Body of pancreas (tissue), 4 donors: ENCODE measurements around the gene DPH1.

ENCODE experiments used
- POLR2A ChIP-seq, 3 donors: fragments of 450-650 bp; IDR thresholded peaks; one replicate each; pipeline ENCODE4 v1.6.1; 2016; ENCODE audit warnings: antibody characterized with exemption in 3 of 3, mild to moderate bottlenecking in 2 of 3
- TF ChIP-seq, protein P1 (sequence below), 7 experiments: fragments of 450-650 bp in 4 of 7; fragments of 200-600 bp in 3 of 7; sonication (generic) in 3 of 7; IDR thresholded peaks; one replicate each; pipeline ENCODE4 v1.5.1; 2016 to 2019; ENCODE audit warnings: antibody characterized with exemption in 7 of 7

DNA sequence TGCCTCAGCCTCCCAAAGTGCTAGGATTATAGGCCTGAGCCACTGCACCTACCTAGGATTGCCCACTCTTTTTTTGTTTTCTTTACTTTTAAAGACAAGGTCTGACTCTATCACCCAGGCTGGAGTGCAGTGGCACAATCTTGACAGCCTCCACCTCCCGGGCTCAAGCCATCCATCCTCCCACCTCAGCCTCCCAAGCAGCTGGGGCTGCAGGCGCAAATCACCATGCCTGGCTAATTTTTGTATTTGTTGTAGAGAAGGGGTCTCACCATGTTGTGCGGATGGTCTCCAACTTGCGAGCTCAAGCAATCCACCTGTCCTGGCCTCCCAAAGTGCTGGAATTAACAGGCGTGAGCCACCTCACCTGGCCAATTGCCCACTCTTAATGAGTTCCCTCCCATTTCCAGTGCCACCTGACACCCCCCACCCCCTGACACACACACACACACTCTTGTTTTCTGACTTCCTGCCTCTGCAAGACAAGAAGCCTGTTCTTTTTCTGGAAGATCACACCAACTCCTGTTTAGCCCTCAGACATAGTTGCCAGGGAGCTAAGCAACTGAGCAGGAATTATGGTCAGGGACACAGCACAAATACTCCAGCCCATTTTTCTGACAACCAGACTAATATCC, 14.4 kb downstream of the DPH1 start:
- TF ChIP-seq POLR2A (IDR thresholded peaks at IDR 0.05): no peak
- TF ChIP-seq, protein P1, sequence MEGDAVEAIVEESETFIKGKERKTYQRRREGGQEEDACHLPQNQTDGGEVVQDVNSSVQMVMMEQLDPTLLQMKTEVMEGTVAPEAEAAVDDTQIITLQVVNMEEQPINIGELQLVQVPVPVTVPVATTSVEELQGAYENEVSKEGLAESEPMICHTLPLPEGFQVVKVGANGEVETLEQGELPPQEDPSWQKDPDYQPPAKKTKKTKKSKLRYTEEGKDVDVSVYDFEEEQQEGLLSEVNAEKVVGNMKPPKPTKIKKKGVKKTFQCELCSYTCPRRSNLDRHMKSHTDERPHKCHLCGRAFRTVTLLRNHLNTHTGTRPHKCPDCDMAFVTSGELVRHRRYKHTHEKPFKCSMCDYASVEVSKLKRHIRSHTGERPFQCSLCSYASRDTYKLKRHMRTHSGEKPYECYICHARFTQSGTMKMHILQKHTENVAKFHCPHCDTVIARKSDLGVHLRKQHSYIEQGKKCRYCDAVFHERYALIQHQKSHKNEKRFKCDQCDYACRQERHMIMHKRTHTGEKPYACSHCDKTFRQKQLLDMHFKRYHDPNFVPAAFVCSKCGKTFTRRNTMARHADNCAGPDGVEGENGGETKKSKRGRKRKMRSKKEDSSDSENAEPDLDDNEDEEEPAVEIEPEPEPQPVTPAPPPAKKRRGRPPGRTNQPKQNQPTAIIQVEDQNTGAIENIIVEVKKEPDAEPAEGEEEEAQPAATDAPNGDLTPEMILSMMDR (IDR thresholded peaks at IDR 0.05): no peak
